Right lobe of liver (tissue), 4 donors: ENCODE measurements around the gene KCND1.

Experiments used
- CTCF ChIP-seq, 4 donors: fragments of 200-600 bp in 3 of 4; fragments of 450-650 bp in 1 of 4; IDR thresholded peaks; one replicate each; pipeline versions ENCODE4 v1.5.1 to v1.8.0; 2016 to 2022; ENCODE audit warnings: antibody characterized with exemption in 4 of 4, mild to moderate bottlenecking in 2 of 4
- POLR2A ChIP-seq: fragments of 450-650 bp; IDR thresholded peaks from one replicate; pipeline ENCODE4 v1.6.1; 2017; ENCODE audit warnings: antibody characterized with exemption, mild to moderate bottlenecking
- donor health status: DM: no; HTN: no; CAD: no.
- donor health status: DM: no; HTN: no; CAD: no.
- donor health status: DM: no; HTN: yes; CAD: no.

- TF ChIP-seq CTCF (IDR thresholded peaks at IDR 0.05) (no peak), POLR2A (no peak)
Observed at GRCh38 chrX:48914593-48915493, 56.8 kb downstream of the KCND1 start.
